Measurements from ENCODE around the gene CWC22. TPM values are rescaled to one million over a fixed set of nuclear protein-coding genes. Genes with fewer than 3 reads are reported as not detected.
"Not testable (repeated sequence)": the region's sequence is repeated elsewhere in the genome, so short reads cannot be mapped to it uniquely, and the experiment has no call there.

CWC22 gene
- total and polyA plus RNA-seq, 2 of the 13 experiments (the other 11 are each of a cell fraction or from before 2014, with no cell fraction given), result 5.7 to 29.2 TPM

GRCh38 chr2:179963626-179964025, 43.5 kb downstream of the CWC22 start (continued):
- TF ChIP-seq PAXIP1 (CRISPR knock-in tag; conservative IDR thresholded peaks at IDR 0.05), result no peak
- no peak for TF ChIP-seq ZNF792 (CRISPR knock-in tag; IDR thresholded peaks at IDR 0.05)

- CTCF ChIA-PET (ENCODE audit: low intra/inter-chr PET ratio, low total read pairs); H3K27me3 ChIP-seq (ENCODE audit: control insufficient read depth in 1 of 2, insufficient read depth in 2 of 2, low read length in 2 of 2); H3K4me2 ChIP-seq (ENCODE audit: low read depth, low read length); H3K79me2 ChIP-seq (ENCODE audit: insufficient read depth, low read length); H2AFZ ChIP-seq (ENCODE audit: low read length); H4K20me1 ChIP-seq (ENCODE audit: insufficient read depth, low read length); ATAC-seq; DNase-seq (ENCODE audit: low spot score); BruUV-seq (replicated peaks); POLR2A ChIA-PET; H3K27ac ChIP-seq (ENCODE audit: extremely low read length, insufficient read depth, low read length); intact Hi-C loops (cut with micrococcal nuclease; ENCODE audit: unreplicated experiment); in situ Hi-C loops (cut with HindIII; ENCODE audit: extremely low pct_ligation_motif_present, low pct_unique_long_range_greater_than_20kb); FAIRE-seq; H3K9ac ChIP-seq (ENCODE audit: insufficient read depth, low read depth, low read length); H3K4me3 ChIP-seq (replicated peaks in 1 of 3; ENCODE audit: insufficient read depth in 1 of 3, low read depth in 2 of 3, low read length in 3 of 3); H3K9me3 ChIP-seq (ENCODE audit: low read length): not testable (repeated sequence)
- H3K36me3 ChIP-seq (replicated peaks in 1 of 2; ENCODE audit: control insufficient read depth in 1 of 2, insufficient read depth in 2 of 2, low read length in 2 of 2), result peaks cover 6 to 54% of the 10 kb centered on the region in 2 experiments; a peak in 4 of 5 replicates
- H3K4me1 ChIP-seq (ENCODE audit: insufficient read depth, low read length), result peaks cover 17% of the 10 kb centered on the region
- WGBS (ENCODE audit: low lambda C conversion rate), result 96% methylated on average over 4 of the region's 4 CpGs
Measured at GRCh38 chr2:179958251-179958650, 48.8 kb downstream of the CWC22 start.

GRCh38 chr2:179954026-179954425, 53.1 kb downstream of the CWC22 start:
- POLR2A ChIA-PET, result interaction anchor here (1.5 kb wide), 1 partner anchor 53 kb away, joined by 4 read pairs; the partner anchor contains the start of gene CWC22
- TF ChIP-seq MLLT10 (CRISPR knock-in tag; IDR thresholded peaks at IDR 0.05), result no peak
- no peak for TF ChIP-seq ZSCAN25 (CRISPR knock-in tag; IDR thresholded peaks at IDR 0.05)
- no peak for TF ChIP-seq MAFF (IDR thresholded peaks at IDR 0.05; ENCODE audit: low read depth, low read length)
- peak; percentile 57; the same call in 1 of the 2 replicates for TF ChIP-seq MIER3 (CRISPR knock-in tag; IDR thresholded peaks at IDR 0.05; ENCODE audit: borderline replicate concordance)
- TF ChIP-seq ZFP62 (CRISPR knock-in tag; IDR thresholded peaks at IDR 0.05), result no peak
- TF ChIP-seq POLR2AphosphoS5 (IDR thresholded peaks at IDR 0.05; ENCODE audit: low read depth, low read length), result no peak
- TF ChIP-seq KAT2B (IDR thresholded peaks at IDR 0.05; ENCODE audit: borderline replicate concordance, low read depth, low read length), result no peak
- TF ChIP-seq TFE3 (CRISPR knock-in tag; IDR thresholded peaks at IDR 0.05), result no peak
- peak; percentile 19; the same call in 1 of the 2 replicates for TF ChIP-seq SMC3 (IDR thresholded peaks at IDR 0.05; ENCODE audit: low read length)
- TF ChIP-seq JUN (CRISPR knock-in tag; IDR thresholded peaks at IDR 0.05), result no peak
- peak; percentile 75 for TF ChIP-seq MIXL1 (CRISPR knock-in tag; IDR thresholded peaks at IDR 0.05)
- TF ChIP-seq ZNF703 (CRISPR knock-in tag; IDR thresholded peaks at IDR 0.05; ENCODE audit: borderline replicate concordance), result no peak
- TF ChIP-seq RFX5 (IDR thresholded peaks at IDR 0.05; ENCODE audit: low read depth, low read length), result no peak

More at GRCh38 chr2:179954026-179954425, 53.1 kb downstream of the CWC22 start:
- intact Hi-C loops (cut with micrococcal nuclease; ENCODE audit: unreplicated experiment) (no loop called here), in situ Hi-C loops (cut with HindIII; ENCODE audit: extremely low pct_ligation_motif_present, low pct_unique_long_range_greater_than_20kb) (no loop called here)
- no peaks in the 10 kb centered on the region for H4K20me1 ChIP-seq (ENCODE audit: insufficient read depth, low read length)
- H3K4me2 ChIP-seq (ENCODE audit: low read depth, low read length), result no peak overlapping the region
- BruUV-seq (replicated peaks), result no TSS peak
- DNase-seq (ENCODE audit: low spot score), result peak; percentile 65
- no peak overlapping the region for H3K9ac ChIP-seq (ENCODE audit: insufficient read depth, low read depth, low read length)
- no peak overlapping the region for H3K27ac ChIP-seq (ENCODE audit: extremely low read length, insufficient read depth, low read length)
- peak; percentile 76 for ATAC-seq
- WGBS (ENCODE audit: low lambda C conversion rate), result 45% methylated on average over 4 of the region's 4 CpGs
- H3K9me3 ChIP-seq (ENCODE audit: low read length), result no peaks in the 10 kb centered on the region
- no peak overlapping the region for H2AFZ ChIP-seq (ENCODE audit: low read length)
- no peak for FAIRE-seq
- H3K36me3 ChIP-seq (replicated peaks in 1 of 2; ENCODE audit: control insufficient read depth in 1 of 2, insufficient read depth in 2 of 2, low read length in 2 of 2), result peaks cover 12 to 62% of the 10 kb centered on the region in 2 experiments
- no peaks in the 10 kb centered on the region for H3K79me2 ChIP-seq (ENCODE audit: insufficient read depth, low read length)
- peaks cover 17% of the 10 kb centered on the region for H3K4me1 ChIP-seq (ENCODE audit: insufficient read depth, low read length)
- H3K27me3 ChIP-seq (ENCODE audit: control insufficient read depth in 1 of 2, insufficient read depth in 2 of 2, low read length in 2 of 2), result no peaks in the 10 kb centered on the region
- H3K4me3 ChIP-seq (replicated peaks in 1 of 3; ENCODE audit: insufficient read depth in 1 of 3, low read depth in 2 of 3, low read length in 3 of 3), result no peak overlapping the region
- CTCF ChIA-PET (ENCODE audit: low intra/inter-chr PET ratio, low total read pairs), result no interaction called here
